Testis (tissue), 2 donors: ENCODE results near the gene GNB5.

Experiments
- POLR2A ChIP-seq: fragments of 450-650 bp; IDR thresholded peaks from one replicate; pipeline ENCODE4 v1.6.1; 2017; ENCODE audit warnings: antibody characterized with exemption, mild to moderate bottlenecking, moderate library complexity
- TF ChIP-seq, protein P1 (sequence below), 3 experiments: fragments of 450-650 bp in 2 of 3; fragments of 200-600 bp in 1 of 3; sonication (generic) in 1 of 3; IDR thresholded peaks; one replicate each; pipeline ENCODE4 v1.5.1; 2016 to 2019; ENCODE audit warnings: antibody characterized with exemption in 3 of 3, mild to moderate bottlenecking in 2 of 3, moderate library complexity in 1 of 3

DNA sequence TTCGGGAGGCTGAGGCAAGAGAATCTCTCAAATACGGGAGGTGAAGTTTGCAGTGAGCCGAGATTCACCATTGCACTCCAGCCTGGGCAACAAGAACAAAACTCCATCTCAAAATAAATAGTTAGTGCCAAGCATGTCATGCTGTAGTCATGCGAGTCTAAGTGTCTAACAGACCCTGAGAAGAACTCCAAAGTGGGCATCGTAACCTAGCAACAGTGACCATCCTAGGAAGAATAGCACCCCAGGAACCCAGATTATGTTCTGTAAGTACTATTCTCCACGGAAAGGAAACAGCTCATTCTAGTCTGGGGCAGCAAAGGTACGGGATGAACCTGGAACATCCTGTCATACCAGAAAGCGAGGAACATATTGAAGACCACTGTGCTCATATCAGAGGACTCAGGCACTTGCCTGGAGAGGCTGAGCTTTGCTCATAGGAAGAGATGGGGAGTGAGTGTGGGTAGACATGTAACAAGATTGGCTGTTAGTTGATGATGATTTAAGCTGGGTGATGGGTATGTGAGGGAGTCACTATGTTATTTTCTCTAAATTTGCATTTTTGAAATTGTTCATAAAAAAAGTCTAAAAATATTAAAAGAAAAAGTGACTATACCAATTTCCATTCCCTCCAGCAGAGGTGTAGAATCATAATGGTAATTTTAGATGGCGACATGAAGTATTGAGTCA lies 110.3 kb downstream of the GNB5 start:
- no peak for TF ChIP-seq POLR2A
- TF ChIP-seq, protein P1, sequence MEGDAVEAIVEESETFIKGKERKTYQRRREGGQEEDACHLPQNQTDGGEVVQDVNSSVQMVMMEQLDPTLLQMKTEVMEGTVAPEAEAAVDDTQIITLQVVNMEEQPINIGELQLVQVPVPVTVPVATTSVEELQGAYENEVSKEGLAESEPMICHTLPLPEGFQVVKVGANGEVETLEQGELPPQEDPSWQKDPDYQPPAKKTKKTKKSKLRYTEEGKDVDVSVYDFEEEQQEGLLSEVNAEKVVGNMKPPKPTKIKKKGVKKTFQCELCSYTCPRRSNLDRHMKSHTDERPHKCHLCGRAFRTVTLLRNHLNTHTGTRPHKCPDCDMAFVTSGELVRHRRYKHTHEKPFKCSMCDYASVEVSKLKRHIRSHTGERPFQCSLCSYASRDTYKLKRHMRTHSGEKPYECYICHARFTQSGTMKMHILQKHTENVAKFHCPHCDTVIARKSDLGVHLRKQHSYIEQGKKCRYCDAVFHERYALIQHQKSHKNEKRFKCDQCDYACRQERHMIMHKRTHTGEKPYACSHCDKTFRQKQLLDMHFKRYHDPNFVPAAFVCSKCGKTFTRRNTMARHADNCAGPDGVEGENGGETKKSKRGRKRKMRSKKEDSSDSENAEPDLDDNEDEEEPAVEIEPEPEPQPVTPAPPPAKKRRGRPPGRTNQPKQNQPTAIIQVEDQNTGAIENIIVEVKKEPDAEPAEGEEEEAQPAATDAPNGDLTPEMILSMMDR (IDR thresholded peaks at IDR 0.05), result no peak
